DND-41 (cell line): ENCODE data around the gene SLC45A1.
A peak's percentile ranks its signal among the peaks of the same experiment; 100 is the strongest.

Experiments used
- ATAC-seq: fragments of 200-7000 bp; cut with Tn5 transposase; 3 replicates; pipeline ENCODE4 v1.9.1; 2021; ENCODE audit warnings: low read depth; ENCODE audit not compliant: insufficient read depth
- DNase-seq: peaks from one replicate; pipeline ENCODE4 v3.0.0-alpha.2; 2020
- H2AFZ ChIP-seq: 2 replicates; pipeline ENCODE4 v1.6.0; 2012; ENCODE audit warnings: low read depth, low read length
- H3K27ac ChIP-seq: 2 replicates; pipeline ENCODE4 v1.5.1; 2012; ENCODE audit warnings: low read length, inconsistent platforms
- H3K27me3 ChIP-seq: fragments of 200-600 bp; sonication (generic); 2 replicates; pipeline ENCODE4 v1.6.0; 2012; ENCODE audit warnings: low read length, mild to moderate bottlenecking, inconsistent platforms; ENCODE audit not compliant: insufficient read depth, poor library complexity
- H3K36me3 ChIP-seq: 2 replicates; pipeline ENCODE4 v1.5.1; 2012; ENCODE audit warnings: low read length, inconsistent platforms; ENCODE audit not compliant: insufficient read depth
- H3K4me1 ChIP-seq: 2 replicates; pipeline ENCODE4 v1.5.1; 2012; ENCODE audit warnings: mild to moderate bottlenecking, low read length; ENCODE audit not compliant: insufficient read depth
- H3K4me2 ChIP-seq: 2 replicates; pipeline ENCODE4 v1.6.0; 2012; ENCODE audit warnings: mild to moderate bottlenecking, moderate library complexity, low read length, inconsistent platforms; ENCODE audit not compliant: insufficient read depth
- H3K4me3 ChIP-seq, 2 experiments: fragments of 200-600 bp in 1 of 2; shearing (Covaris generic) in 1 of 2; 2 replicates each; pipeline ENCODE4 v1.5.1; 2012 to 2016; ENCODE audit warnings: inconsistent platforms in 2 of 2, low read length in 2 of 2, mild to moderate bottlenecking in 2 of 2, low read depth in 1 of 2, moderate library complexity in 1 of 2
- H3K79me2 ChIP-seq: 2 replicates; pipeline ENCODE4 v1.6.0; 2012; ENCODE audit warnings: low read length, inconsistent platforms; ENCODE audit not compliant: insufficient read depth
- H3K9ac ChIP-seq: 2 replicates; pipeline ENCODE4 v1.6.0; 2012; ENCODE audit warnings: low read depth, mild to moderate bottlenecking, inconsistent platforms, low read length, moderate library complexity
- H3K9me3 ChIP-seq: 2 replicates; pipeline ENCODE4 v1.5.1; 2012; ENCODE audit warnings: low read length, moderate library complexity, mild to moderate bottlenecking, inconsistent platforms; ENCODE audit not compliant: insufficient read depth, severe bottlenecking
- H4K20me1 ChIP-seq: 2 replicates; pipeline ENCODE4 v1.6.0; 2012; ENCODE audit warnings: low read length; ENCODE audit not compliant: insufficient read depth
- EZH2 ChIP-seq: IDR thresholded peaks from 3 replicates; pipeline ENCODE4 v1.6.1; 2012; ENCODE audit warnings: borderline replicate concordance, low read depth, mild to moderate bottlenecking, moderate library complexity, low read length, inconsistent platforms; ENCODE audit not compliant: severe bottlenecking
- TF ChIP-seq, protein P1 (sequence below): IDR thresholded peaks from 2 replicates; pipeline ENCODE4 v1.5.1; 2012; ENCODE audit warnings: borderline replicate concordance, low read length, moderate library complexity, mild to moderate bottlenecking; ENCODE audit not compliant: poor library complexity, severe bottlenecking; ENCODE audit errors: extremely low read depth

SLC45A1 gene

DNA sequence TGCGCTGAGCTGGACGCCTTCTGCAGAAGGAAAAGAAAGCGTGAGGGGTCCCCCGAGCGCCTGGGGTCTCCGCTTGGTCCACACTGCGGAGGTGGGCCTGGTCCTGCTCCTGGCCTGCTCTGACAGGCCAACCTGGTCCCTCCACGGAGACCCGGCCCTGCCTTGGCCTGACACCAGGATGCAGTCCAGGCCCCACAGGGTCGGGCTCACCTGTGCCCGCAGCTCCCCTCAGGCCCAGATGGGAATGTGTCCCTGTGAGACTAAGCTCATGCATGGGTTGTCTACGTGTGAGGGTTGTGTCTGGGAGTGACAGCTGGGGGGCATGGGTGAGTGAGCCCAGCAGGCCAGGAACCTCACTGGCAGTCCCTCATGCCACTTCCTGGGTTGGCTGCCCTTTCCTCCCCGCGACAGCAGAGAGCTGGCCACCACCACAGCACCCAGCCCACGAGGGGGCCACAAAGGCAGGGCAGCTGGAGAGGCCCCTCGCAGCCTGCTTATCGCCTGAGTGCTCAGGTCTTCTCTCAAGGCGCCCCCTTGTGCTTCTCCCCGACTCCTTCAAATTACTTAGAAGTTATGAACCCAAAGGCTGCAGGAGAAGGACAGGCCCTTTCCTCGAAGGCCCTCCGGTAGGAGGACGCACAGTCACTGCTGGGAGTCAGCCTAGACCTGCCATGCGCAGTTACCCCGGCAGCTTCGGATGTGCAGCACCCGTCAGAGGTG is 41.1 kb downstream of the SLC45A1 start:
- Histone ChIP-seq H3K36me3 (peaks cover 77% of the 10 kb centered on the region), H3K4me3 (no peak overlapping the region), H3K9me3 (no peaks in the 10 kb centered on the region), H3K27me3 (no peaks in the 10 kb centered on the region), H4K20me1 (peaks cover 9% of the 10 kb centered on the region; the same call in 1 of the 2 replicates), H3K27ac (no peak overlapping the region), H3K79me2 (no peaks in the 10 kb centered on the region), H3K4me2 (no peak overlapping the region), H2AFZ (no peak overlapping the region), H3K9ac (no peak overlapping the region), H3K4me1 (no peaks in the 10 kb centered on the region)
- ATAC-seq, result 0 out of 3 replicates have a peak, but pooled peaks have one; percentile 29
- DNase-seq, result no peak
- TF ChIP-seq, protein P1, sequence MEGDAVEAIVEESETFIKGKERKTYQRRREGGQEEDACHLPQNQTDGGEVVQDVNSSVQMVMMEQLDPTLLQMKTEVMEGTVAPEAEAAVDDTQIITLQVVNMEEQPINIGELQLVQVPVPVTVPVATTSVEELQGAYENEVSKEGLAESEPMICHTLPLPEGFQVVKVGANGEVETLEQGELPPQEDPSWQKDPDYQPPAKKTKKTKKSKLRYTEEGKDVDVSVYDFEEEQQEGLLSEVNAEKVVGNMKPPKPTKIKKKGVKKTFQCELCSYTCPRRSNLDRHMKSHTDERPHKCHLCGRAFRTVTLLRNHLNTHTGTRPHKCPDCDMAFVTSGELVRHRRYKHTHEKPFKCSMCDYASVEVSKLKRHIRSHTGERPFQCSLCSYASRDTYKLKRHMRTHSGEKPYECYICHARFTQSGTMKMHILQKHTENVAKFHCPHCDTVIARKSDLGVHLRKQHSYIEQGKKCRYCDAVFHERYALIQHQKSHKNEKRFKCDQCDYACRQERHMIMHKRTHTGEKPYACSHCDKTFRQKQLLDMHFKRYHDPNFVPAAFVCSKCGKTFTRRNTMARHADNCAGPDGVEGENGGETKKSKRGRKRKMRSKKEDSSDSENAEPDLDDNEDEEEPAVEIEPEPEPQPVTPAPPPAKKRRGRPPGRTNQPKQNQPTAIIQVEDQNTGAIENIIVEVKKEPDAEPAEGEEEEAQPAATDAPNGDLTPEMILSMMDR, result peak; percentile 15
- TF ChIP-seq EZH2, result no peak

DNA sequence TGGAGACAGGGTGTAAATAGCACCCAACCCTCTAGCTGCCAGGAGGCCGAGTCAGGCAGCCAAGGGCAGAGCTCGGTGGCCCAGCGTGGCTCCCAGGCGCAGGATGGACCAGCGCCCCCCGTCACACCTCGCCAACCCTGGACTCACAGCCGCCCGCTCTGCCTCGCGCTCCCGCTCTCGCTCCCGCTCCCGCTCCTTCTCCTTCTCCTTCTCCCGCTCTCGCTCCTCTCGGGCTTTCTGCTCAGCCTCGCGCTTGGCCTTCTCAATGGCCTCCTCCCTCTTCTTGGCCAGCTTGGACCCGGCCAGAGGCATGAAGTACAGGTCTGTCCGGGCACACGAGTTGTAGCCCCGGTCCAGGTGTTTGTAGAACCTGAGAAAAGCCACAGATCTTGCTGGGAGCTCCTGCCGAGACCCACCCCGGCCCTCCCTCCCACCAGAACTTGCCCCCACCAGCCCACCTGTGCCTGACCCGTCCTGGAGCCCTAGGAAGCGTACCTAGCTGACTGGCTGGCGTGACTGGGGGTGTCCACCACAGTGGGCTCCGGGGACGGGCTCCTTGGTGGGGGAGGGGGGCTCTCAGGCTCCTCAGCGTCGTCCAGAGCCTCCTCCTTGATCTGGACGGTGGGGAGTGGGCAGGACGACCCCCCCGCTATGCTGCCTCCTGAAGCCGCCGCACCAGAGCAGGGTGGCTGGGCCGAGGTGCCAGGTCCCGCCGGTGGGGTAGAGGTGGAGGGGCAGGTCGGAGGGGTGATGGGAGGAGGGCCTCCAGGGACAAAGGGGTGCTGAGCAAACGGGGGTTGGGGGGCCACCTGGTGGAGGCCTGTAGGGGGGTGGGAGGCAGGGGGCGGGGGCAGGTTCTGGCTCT is 41.9 kb downstream of the SLC45A1 start:
- peaks cover 11% of the 10 kb centered on the region; the same call in 1 of the 2 replicates for H4K20me1 ChIP-seq
- H3K27ac ChIP-seq, result no peak overlapping the region
- H3K27me3 ChIP-seq, result no peaks in the 10 kb centered on the region
- no peak for ATAC-seq
- H3K36me3 ChIP-seq, result peaks cover 82% of the 10 kb centered on the region
- no peak overlapping the region for H3K4me2 ChIP-seq
- no peaks in the 10 kb centered on the region for H3K4me1 ChIP-seq
- H2AFZ ChIP-seq, result no peak overlapping the region
- no peaks in the 10 kb centered on the region for H3K9me3 ChIP-seq
- TF ChIP-seq, protein P1, result no peak
- no peak for TF ChIP-seq EZH2
- no peak for DNase-seq
- H3K79me2 ChIP-seq, result no peaks in the 10 kb centered on the region
- no peak overlapping the region for H3K9ac ChIP-seq
- H3K4me3 ChIP-seq, result no peak overlapping the region

DNA sequence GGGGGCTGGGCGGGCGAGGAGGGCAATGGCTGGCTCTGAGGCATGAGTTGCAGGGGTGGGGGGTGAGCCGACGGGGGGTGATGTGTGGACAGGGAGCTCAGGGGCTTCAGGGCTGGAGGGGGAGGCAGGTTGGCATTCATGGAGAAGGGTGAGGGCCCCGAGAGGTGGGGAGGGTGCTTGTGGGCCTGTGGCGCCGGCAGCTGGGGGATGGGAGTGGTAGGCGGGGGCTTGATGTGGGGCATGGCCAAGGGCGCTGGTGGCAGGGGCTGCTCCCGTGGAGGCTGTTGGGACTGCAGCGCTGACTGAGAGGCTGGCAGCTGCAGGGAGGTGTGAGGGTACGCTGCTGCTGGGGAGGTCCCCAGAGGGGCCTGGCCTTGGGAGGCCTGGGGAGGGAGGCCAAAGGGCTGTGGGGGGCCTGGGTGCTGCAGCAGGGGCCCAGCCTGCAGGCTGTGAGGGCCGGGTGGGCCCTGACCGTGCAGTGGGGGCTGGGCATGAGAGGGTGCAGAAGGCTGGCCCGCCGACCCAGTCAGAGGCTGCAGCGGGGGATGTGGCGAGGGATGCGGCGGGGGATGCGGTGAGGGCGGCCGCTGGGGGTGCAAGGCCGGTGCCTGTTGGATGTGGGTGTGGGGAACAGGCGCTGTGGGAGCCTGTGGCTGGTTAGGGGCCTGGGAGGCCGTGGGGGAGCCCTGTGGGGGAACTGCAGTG is 42.7 kb downstream of the SLC45A1 start:
- Histone ChIP-seq H3K4me1 (no peaks in the 10 kb centered on the region), H3K27ac (no peak overlapping the region), H3K4me2 (no peak overlapping the region), H3K9ac (no peak overlapping the region), H3K36me3 (peaks cover 79% of the 10 kb centered on the region), H3K79me2 (no peaks in the 10 kb centered on the region), H4K20me1 (peaks cover 9% of the 10 kb centered on the region; the same call in 1 of the 2 replicates), H3K9me3 (no peaks in the 10 kb centered on the region), H3K4me3 (no peak overlapping the region), H2AFZ (no peak overlapping the region), H3K27me3 (no peaks in the 10 kb centered on the region)
- TF ChIP-seq, protein P1, result no peak
- TF ChIP-seq EZH2, result no peak
- no peak for ATAC-seq
- DNase-seq, result no peak
